Esophagus muscularis mucosa (tissue), 4 donors: ENCODE measurements around the gene SLCO3A1. TPM values are rescaled to one million over a fixed set of nuclear protein-coding genes. Genes with fewer than 3 reads are reported as not detected.

Experiments
- DNase-seq: peaks from one replicate; pipeline ENCODE4 v3.0.0-alpha.2; 2017; ENCODE audit errors: extremely low spot score
- H3K27ac ChIP-seq, 4 donors: fragments of 200-600 bp; sonication (generic); replicated peaks in 1 of 4; 1 replicate in 3 of 4; 2 replicates in 1 of 4; pipeline ENCODE4 v1.5.1; 2016 to 2019; ENCODE audit warnings: mild to moderate bottlenecking in 1 of 4
- H3K27me3 ChIP-seq, 4 donors: fragments of 200-600 bp; sonication (generic); one replicate each; pipeline versions ENCODE4 v1.5.1 to v1.6.0; 2016 to 2019
- H3K36me3 ChIP-seq, 4 donors: fragments of 200-600 bp; sonication (generic); one replicate each; pipeline ENCODE4 v1.5.1; 2016 to 2019
- H3K4me1 ChIP-seq, 4 donors: fragments of 200-600 bp; sonication (generic); one replicate each; pipeline ENCODE4 v1.5.1; 2016 to 2019
- H3K4me3 ChIP-seq, 4 donors: fragments of 200-600 bp; sonication (generic); 1 replicate in 2 of 4; 2 replicates in 2 of 4; pipeline ENCODE4 v1.5.1; 2016 to 2019; ENCODE audit warnings: mild to moderate bottlenecking in 4 of 4, moderate library complexity in 1 of 4
- H3K9me3 ChIP-seq, 4 donors: fragments of 200-600 bp; sonication (generic); 1 replicate in 3 of 4; 2 replicates in 1 of 4; pipeline ENCODE4 v1.5.1; 2016 to 2019
- CTCF ChIP-seq, 3 experiments: fragments of 200-600 bp in 2 of 3; fragments of 450-650 bp in 1 of 3; sonication (generic) in 2 of 3; IDR thresholded peaks; one replicate each; pipeline ENCODE4 v1.5.1; 2017 to 2019; ENCODE audit warnings: antibody characterized with exemption in 3 of 3, mild to moderate bottlenecking in 2 of 3, moderate library complexity in 1 of 3
- EP300 ChIP-seq: sonication (generic); formaldehyde crosslinking; IDR thresholded peaks from one replicate; pipeline ENCODE4 v1.6.1; 2017; ENCODE audit warnings: antibody characterized with exemption
- POLR2A ChIP-seq: fragments of 450-650 bp; IDR thresholded peaks from one replicate; pipeline ENCODE4 v1.6.1; 2017; ENCODE audit warnings: antibody characterized with exemption, moderate library complexity, mild to moderate bottlenecking, low read depth
- POLR2AphosphoS5 ChIP-seq, 2 donors: sonication (generic); formaldehyde crosslinking; IDR thresholded peaks; one replicate each; pipeline ENCODE4 v1.6.1; 2017; ENCODE audit warnings: antibody characterized with exemption in 2 of 2
- WGBS: methylation state at CpG from one replicate; pipeline ENCODE4 v1.1.5; 2018; 5-methylcytosine and 5-hydroxymethylcytosine counted together
- intact Hi-C: fragments of 100-400 bp; cut with DNase I; formaldehyde crosslinking; loops from one replicate; pipeline ENCODE4 v1.15.1; 2023
- total RNA-seq, 4 donors: library from RNA; depleted of rRNA; stranded (reverse); fragments of >200 nt; gene quantifications; one replicate each; pipeline versions ENCODE4 v1.1.0 to v1.2.1, GENCODE V29; 2016

SLCO3A1 gene
- total RNA-seq, 4 donors from 2014 or later = 5.6 to 17.5 (median 12.3) TPM

DNA sequence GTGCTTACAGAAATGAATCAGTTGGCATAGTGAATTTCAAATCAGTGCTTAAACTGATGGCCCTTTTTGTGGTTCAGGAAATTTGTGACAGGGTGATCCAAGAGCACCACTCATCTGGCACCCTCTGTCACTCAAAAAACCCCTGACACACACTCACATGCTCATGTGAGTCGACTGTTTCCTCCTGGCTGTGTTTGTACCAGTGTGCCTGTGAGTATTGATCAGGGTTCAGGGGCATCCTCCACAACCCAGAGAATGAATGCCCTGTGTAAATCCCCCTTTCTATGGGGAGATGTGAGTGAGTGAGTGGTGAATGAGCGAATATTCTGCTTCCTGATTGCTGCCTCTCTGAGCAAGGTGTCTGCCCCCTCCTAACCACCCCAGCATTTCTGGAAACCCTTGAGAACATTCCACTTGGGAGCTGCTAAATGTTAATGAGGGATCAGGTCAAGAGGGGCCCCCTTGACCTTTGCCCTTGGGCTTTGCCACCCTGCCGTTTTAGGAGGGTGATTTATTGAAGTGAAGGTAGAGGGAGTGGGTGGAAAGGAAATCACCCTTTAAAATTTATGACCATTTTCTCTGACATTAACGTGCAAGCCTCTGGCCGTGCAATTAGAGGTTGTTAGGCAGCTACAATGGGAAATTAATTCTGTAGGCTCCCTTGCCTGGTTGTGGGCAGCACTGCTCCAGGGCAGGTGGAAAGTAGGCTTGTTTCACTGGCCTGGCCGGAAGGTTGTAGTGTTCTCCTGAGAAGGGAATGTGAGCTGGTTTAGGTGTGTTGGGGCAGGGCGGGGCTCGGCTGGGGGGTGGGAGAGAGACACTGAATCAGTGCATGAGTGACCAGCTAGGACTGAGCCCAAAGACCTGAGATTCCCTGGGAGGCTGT lies 87.2 kb downstream of the SLCO3A1 start:
- H3K27ac ChIP-seq = no peak overlapping the region
- DNase-seq = no peak
- H3K4me1 ChIP-seq = peaks cover 57 to 65% (median 60%) of the 10 kb centered on the region in 4 donors
- H3K9me3 ChIP-seq = no peaks in the 10 kb centered on the region
- intact Hi-C loops = loop anchor here (5.0 to 10.0 kb wide), 2 partner anchors 88 to 636 kb away; partner anchors contain the start of gene SLCO3A1
- no peaks in the 10 kb centered on the region for H3K27me3 ChIP-seq
- 88% methylated on average over 8 of the region's 8 CpGs for WGBS
- no peaks in the 10 kb centered on the region for H3K36me3 ChIP-seq
- no peak for TF ChIP-seq CTCF (IDR thresholded peaks at IDR 0.05)
- TF ChIP-seq EP300 = no peak
- no peak for TF ChIP-seq POLR2AphosphoS5 (IDR thresholded peaks at IDR 0.05)
- TF ChIP-seq POLR2A = no peak
- no peak overlapping the region for H3K4me3 ChIP-seq

DNA sequence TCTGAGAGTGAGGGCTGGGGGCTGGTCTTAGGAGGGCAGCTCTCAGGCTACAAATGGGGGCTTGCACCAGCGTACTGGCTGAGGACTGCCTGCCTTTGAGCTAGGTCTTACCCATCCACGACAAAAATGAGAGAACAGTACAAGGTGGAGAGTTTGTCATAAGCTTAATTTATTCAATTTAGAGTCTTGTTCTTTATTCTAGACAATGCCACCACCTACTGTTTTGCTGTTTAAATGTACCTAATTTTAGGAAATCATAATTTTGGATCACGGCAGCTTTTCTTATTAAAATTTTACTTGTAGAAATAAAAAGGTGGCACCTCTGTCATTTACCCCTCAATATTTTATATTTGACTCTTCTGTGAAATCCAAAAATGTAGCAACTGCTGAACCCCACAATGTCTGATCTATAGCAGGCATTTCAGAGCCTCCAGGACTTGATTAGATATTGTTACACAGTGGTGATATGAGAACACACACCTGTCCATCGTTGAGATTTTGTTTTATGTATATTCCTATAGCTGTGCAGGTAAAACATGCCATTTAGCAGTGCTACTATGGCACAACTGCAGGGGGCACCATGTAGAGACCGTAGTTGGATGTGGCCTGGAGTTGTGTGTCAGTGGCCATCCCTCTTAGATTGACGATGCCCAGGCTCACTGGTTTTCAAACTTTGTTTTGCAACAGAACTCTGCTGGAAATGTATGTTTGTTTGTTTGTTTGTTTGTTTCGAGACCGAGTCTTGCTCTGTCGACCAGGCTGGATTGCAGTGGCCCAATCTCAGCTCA lies 88.6 kb downstream of the SLCO3A1 start:
- Histone ChIP-seq H3K36me3 (no peaks in the 10 kb centered on the region), H3K27me3 (no peaks in the 10 kb centered on the region), H3K4me3 (peak overlapping the region in 1 of 4 donors; percentile 30), H3K9me3 (no peaks in the 10 kb centered on the region), H3K27ac (peak overlapping the region; percentile 58 to 62 (median 62)), H3K4me1 (peaks cover 62 to 68% (median 65%) of the 10 kb centered on the region in 4 donors)
- TF ChIP-seq CTCF (IDR thresholded peaks at IDR 0.05) (peak in 2 of 3 experiments; percentile 7 to 21), POLR2A (no peak)
- intact Hi-C loops = loop anchor here (5.0 to 10.0 kb wide), 2 partner anchors 90 to 637 kb away; partner anchors contain the start of gene SLCO3A1
- WGBS = 69% methylated on average over 9 of the region's 9 CpGs
- no peak for DNase-seq

GRCh38 chr15:91942720-91943394 lies 89.3 kb downstream of the SLCO3A1 start:
- peak; percentile 97 for DNase-seq
- Histone ChIP-seq H3K36me3 (no peaks in the 10 kb centered on the region), H3K9me3 (no peaks in the 10 kb centered on the region), H3K27me3 (no peaks in the 10 kb centered on the region), H3K27ac (peak overlapping the region; percentile 58 to 62 (median 62)), H3K4me1 (peaks cover 69 to 76% (median 72%) of the 10 kb centered on the region in 4 donors), H3K4me3 (peak overlapping the region; percentile 11 to 33 (median 22))
- 31% methylated on average over 9 of the region's 9 CpGs for WGBS
- intact Hi-C loops = loop anchor here (5.0 to 10.0 kb wide), 2 partner anchors 91 to 638 kb away; partner anchors contain the start of gene SLCO3A1
- TF ChIP-seq CTCF (IDR thresholded peaks at IDR 0.05) = no peak
- TF ChIP-seq POLR2AphosphoS5 (IDR thresholded peaks at IDR 0.05) = peak; percentile 72 to 77

DNA sequence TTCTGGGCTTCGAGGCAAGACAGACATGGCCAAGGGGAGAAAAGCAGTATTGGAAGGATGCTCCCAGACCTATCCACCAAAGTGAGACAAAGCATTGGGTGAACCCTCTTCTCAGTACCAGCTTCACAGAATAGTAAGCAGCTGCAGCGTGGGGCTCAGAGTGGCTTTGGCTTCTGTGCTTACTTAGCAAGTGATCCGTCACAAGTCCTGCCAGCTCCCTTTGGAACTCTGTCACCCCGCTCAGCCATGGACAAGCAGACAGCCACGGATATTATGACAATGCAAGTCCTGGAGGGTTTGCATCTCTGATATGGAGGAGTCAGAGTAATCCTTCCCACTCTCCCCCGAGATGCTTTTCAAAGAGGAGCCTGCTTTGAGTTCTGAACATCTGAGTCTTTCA lies 90.8 kb downstream of the SLCO3A1 start:
- H3K4me3 ChIP-seq = no peak overlapping the region
- peaks cover 71 to 85% (median 81%) of the 10 kb centered on the region in 4 donors for H3K4me1 ChIP-seq
- no peak for DNase-seq
- H3K27ac ChIP-seq = no peak overlapping the region
- H3K36me3 ChIP-seq = no peaks in the 10 kb centered on the region
- H3K27me3 ChIP-seq = no peaks in the 10 kb centered on the region
- TF ChIP-seq EP300 (no peak), POLR2A (no peak), CTCF (IDR thresholded peaks at IDR 0.05) (no peak), POLR2AphosphoS5 (IDR thresholded peaks at IDR 0.05) (no peak)
- intact Hi-C loops = loop anchor here (5.0 to 10.0 kb wide), 2 partner anchors 92 to 640 kb away; partner anchors contain the start of gene SLCO3A1
- no peaks in the 10 kb centered on the region for H3K9me3 ChIP-seq
- 84% methylated on average over 3 of the region's 6 CpGs for WGBS
